OCI-LY1 (cell line): Measurements from ENCODE around the gene TTC3.
"Not testable (repeated sequence)": the region's sequence is repeated elsewhere in the genome, so short reads cannot be mapped to it uniquely, and the experiment has no call there.

Experiments
- H2AFZ ChIP-seq: fragments of 200-600 bp; sonication (generic), shearing (Covaris generic); 2 replicates; pipeline ENCODE4 v1.6.0; 2014; ENCODE audit warnings: antibody characterized with exemption, mild to moderate bottlenecking, low read length
- H3F3A ChIP-seq: fragments of 200-600 bp; sonication (generic), shearing (Covaris generic); 2 replicates; pipeline ENCODE4 v1.6.0; 2014; ENCODE audit warnings: mild to moderate bottlenecking, antibody characterized with exemption, low read length, moderate library complexity; ENCODE audit not compliant: insufficient read depth
- H3K27ac ChIP-seq: fragments of 200-600 bp; sonication (generic); 2 replicates; pipeline ENCODE4 v1.5.1; 2014; ENCODE audit warnings: low read length, mixed run types, mild to moderate bottlenecking, low read depth; ENCODE audit not compliant: poor library complexity, severe bottlenecking
- H3K27me3 ChIP-seq: fragments of 200-600 bp; sonication (generic); 2 replicates; pipeline ENCODE4 v1.6.0; 2014; ENCODE audit warnings: antibody characterized with exemption, mild to moderate bottlenecking, low read length, moderate library complexity; ENCODE audit not compliant: insufficient read depth
- H3K36me3 ChIP-seq: fragments of 200-600 bp; sonication (generic); 2 replicates; pipeline ENCODE4 v1.6.1; 2014; ENCODE audit warnings: mild to moderate bottlenecking, antibody characterized with exemption, low read length, moderate library complexity, mixed read lengths; ENCODE audit not compliant: insufficient read depth
- H3K4me1 ChIP-seq: fragments of 200-600 bp; sonication (generic); 2 replicates; pipeline ENCODE4 v1.5.1; 2014; ENCODE audit warnings: mild to moderate bottlenecking, low read length, moderate library complexity; ENCODE audit not compliant: insufficient read depth, severe bottlenecking
- H3K4me2 ChIP-seq: fragments of 200-600 bp; sonication (generic), shearing (Covaris generic); 2 replicates; pipeline ENCODE4 v1.6.1; 2014; ENCODE audit warnings: low read length
- H3K4me3 ChIP-seq: fragments of 200-600 bp; sonication (generic); 2 replicates; pipeline ENCODE4 v1.5.1; 2014; ENCODE audit warnings: low read length, low read depth, mild to moderate bottlenecking, mixed read lengths; ENCODE audit not compliant: poor library complexity, severe bottlenecking
- H3K79me2 ChIP-seq: fragments of 200-600 bp; shearing (Covaris generic); 2 replicates; pipeline ENCODE4 v1.6.1; 2016; ENCODE audit warnings: mixed run types, low read length, mixed read lengths; ENCODE audit not compliant: insufficient read depth
- H3K9ac ChIP-seq: fragments of 200-600 bp; sonication (generic), shearing (Covaris generic); 2 replicates; pipeline ENCODE4 v1.6.1; 2014; ENCODE audit warnings: mild to moderate bottlenecking, low read length, mixed read lengths
- H3K9me2 ChIP-seq: fragments of 200-600 bp; sonication (generic), shearing (Covaris generic); 2 replicates; pipeline ENCODE4 v1.6.1; 2014; ENCODE audit warnings: low read depth, mild to moderate bottlenecking, low read length, mixed read lengths
- H3K9me3 ChIP-seq: fragments of 200-600 bp; shearing (Covaris generic); 2 replicates; pipeline ENCODE4 v1.6.1; 2014; ENCODE audit warnings: low read length, mixed read lengths
- H4K20me1 ChIP-seq: fragments of 200-600 bp; sonication (generic), shearing (Covaris generic); 2 replicates; pipeline ENCODE4 v1.6.0; 2016; ENCODE audit warnings: mild to moderate bottlenecking, low read length; ENCODE audit not compliant: insufficient read depth
- EZH2 ChIP-seq: fragments of 200-600 bp; sonication (generic), shearing (Covaris generic); IDR thresholded peaks from 2 replicates; pipeline ENCODE4 v1.8.0; 2017; ENCODE audit warnings: borderline replicate concordance, mixed run types, mild to moderate bottlenecking, antibody characterized with exemption, low read length, moderate library complexity, mixed read lengths
- TF ChIP-seq, protein P1 (sequence below): fragments of 200-600 bp; sonication (generic), shearing (Covaris generic); IDR thresholded peaks from 2 replicates; pipeline ENCODE4 v1.5.1; 2017; ENCODE audit warnings: mild to moderate bottlenecking, antibody characterized with exemption, low read length, moderate library complexity, mixed read lengths

The TTC3 gene

DNA sequence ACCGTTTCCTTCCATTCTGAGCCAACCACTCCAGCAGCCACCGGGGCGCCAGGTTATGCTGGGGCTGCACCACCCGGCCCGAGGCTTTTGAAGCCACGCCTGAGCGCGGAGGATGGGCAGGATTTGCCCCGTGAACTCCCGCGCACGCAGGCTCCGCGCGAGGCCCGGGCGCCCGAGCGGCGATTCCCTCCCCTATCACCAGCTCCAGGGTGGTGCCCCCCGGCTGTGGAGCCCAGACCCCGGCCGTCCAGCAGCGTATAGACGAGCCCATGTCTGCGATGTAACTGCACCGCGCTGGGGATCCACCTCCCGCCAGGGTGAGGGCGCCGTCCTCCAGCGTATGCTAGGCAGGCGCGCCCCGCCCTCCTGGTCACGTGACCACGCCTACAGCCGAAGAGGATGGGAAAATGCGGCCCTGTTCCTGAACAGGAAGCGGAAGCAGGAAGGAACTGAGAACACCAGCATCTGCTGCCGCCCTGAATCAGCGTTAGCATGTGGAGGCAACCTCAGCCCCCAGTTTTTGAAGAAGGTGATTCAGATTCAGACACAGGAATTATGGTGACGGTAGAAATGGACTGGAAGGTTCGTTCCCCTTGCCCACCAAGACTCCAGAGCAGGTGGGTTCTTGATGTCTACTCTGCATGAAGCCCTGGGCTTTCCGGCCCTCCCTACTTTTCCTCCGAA is 148.1 kb downstream of the TTC3 start:
- Histone ChIP-seq H3K27ac (peak overlapping the region; percentile 34), H3K36me3 (peaks cover 39% of the 10 kb centered on the region), H3K27me3 (no peaks in the 10 kb centered on the region), H3K4me1 (peaks cover 14% of the 10 kb centered on the region), H2AFZ (no peak overlapping the region), H4K20me1 (no peaks in the 10 kb centered on the region), H3K4me3 (peak overlapping the region; percentile 63), H3K4me2 (peak overlapping the region; percentile 82), H3K9me3 (no peaks in the 10 kb centered on the region), H3K79me2 (peaks cover 12% of the 10 kb centered on the region), H3K9ac (peak overlapping the region; percentile 48), H3F3A (no peaks in the 10 kb centered on the region; the same call in 1 of the 2 replicates), H3K9me2 (no peaks in the 10 kb centered on the region)
- TF ChIP-seq, protein P1, sequence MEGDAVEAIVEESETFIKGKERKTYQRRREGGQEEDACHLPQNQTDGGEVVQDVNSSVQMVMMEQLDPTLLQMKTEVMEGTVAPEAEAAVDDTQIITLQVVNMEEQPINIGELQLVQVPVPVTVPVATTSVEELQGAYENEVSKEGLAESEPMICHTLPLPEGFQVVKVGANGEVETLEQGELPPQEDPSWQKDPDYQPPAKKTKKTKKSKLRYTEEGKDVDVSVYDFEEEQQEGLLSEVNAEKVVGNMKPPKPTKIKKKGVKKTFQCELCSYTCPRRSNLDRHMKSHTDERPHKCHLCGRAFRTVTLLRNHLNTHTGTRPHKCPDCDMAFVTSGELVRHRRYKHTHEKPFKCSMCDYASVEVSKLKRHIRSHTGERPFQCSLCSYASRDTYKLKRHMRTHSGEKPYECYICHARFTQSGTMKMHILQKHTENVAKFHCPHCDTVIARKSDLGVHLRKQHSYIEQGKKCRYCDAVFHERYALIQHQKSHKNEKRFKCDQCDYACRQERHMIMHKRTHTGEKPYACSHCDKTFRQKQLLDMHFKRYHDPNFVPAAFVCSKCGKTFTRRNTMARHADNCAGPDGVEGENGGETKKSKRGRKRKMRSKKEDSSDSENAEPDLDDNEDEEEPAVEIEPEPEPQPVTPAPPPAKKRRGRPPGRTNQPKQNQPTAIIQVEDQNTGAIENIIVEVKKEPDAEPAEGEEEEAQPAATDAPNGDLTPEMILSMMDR: peak; percentile 76
- TF ChIP-seq EZH2: no peak

DNA sequence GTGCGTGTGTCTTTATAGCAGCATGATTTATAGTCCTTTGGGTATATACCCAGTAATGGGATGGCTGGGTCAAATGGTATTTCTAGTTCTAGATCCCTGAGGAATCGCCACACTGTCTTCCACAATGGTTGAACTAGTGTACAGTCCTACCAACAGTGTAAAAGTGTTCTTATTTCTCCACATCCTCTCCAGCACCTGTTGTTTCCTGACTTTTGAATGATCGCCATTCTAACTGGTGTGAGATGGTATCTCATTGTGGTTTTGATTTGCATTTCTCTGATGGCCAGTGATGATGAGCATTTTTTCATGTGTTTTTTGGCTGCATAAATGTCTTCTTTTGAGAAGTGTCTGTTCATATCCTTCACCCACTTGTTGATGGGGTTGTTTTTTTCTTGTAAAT is 149.2 kb downstream of the TTC3 start:
- not testable (repeated sequence) for H4K20me1 ChIP-seq, H3K9me3 ChIP-seq, H3F3A ChIP-seq, H3K9me2 ChIP-seq, H3K27me3 ChIP-seq, H2AFZ ChIP-seq, H3K4me3 ChIP-seq, H3K4me2 ChIP-seq, H3K27ac ChIP-seq, H3K9ac ChIP-seq
- H3K4me1 ChIP-seq: peaks cover 14% of the 10 kb centered on the region
- H3K79me2 ChIP-seq: peaks cover 12% of the 10 kb centered on the region
- peaks cover 50% of the 10 kb centered on the region for H3K36me3 ChIP-seq

DNA sequence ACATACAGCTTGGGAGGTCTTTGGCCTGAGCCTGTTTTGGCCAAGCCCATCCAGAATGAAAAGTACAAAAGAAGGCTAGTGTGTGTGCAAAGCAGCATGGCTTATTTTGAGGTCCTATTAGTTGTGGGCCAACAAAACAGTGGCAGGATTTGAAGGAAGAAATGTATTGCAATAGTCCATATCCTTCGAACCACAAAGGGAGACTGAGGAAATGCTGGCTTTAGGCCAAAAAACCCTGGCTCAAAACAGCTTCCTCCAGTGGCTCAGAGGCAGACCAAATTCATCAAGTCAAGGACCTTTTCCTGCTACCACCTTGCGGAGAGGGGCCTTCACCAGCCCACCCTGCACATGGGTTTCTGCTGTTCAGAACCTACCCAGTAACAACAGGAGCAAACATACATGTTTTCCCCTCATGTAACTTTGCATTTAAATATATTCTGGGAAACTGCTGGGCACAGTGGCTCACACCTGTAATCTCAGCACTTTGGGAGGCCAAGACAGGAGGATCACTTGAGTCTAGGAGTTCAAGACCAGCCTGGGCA is 150.8 kb downstream of the TTC3 start:
- no peak overlapping the region for H3K27ac ChIP-seq

More for the DNA sequence above, 150.8 kb downstream of the TTC3 start:
- Histone ChIP-seq H3K4me1 (peaks cover 14% of the 10 kb centered on the region), H3K9me3 (no peaks in the 10 kb centered on the region), H3K9ac (no peak overlapping the region), H4K20me1 (no peaks in the 10 kb centered on the region), H3K79me2 (peaks cover 12% of the 10 kb centered on the region), H3K9me2 (no peaks in the 10 kb centered on the region), H3K36me3 (peaks cover 65% of the 10 kb centered on the region), H3K4me2 (no peak overlapping the region), H3K27me3 (no peaks in the 10 kb centered on the region), H3K4me3 (no peak overlapping the region), H2AFZ (no peak overlapping the region), H3F3A (no peaks in the 10 kb centered on the region; the same call in 1 of the 2 replicates)
- TF ChIP-seq, protein P1: no peak
- TF ChIP-seq EZH2: no peak
